ENCODE results near the gene SPATA3. TPM values are rescaled to one million over a fixed set of nuclear protein-coding genes. Genes with fewer than 3 reads are reported as not detected.

The SPATA3 gene
- total RNA-seq, 2 experiments from 2014 or later: 0.24 to 0.53 TPM

- H3K9me3 Mint-ChIP-seq: no peaks in the 10 kb centered on the region
- CTCF ChIA-PET: no interaction called here
- H3K27ac Mint-ChIP-seq: no peak overlapping the region
- DNase-seq: no peak
- H3K27me3 Mint-ChIP-seq: peaks cover 42% of the 10 kb centered on the region
- H3K36me3 Mint-ChIP-seq: no peaks in the 10 kb centered on the region
- intact Hi-C loops (cut with micrococcal nuclease): no loop called here
- POLR2A ChIA-PET: no interaction called here
- H3K4me3 Mint-ChIP-seq: no peak overlapping the region
- H3K4me1 Mint-ChIP-seq (ENCODE audit: low read depth): no peaks in the 10 kb centered on the region
Observed at GRCh38 chr2:231034291-231034882, 38.5 kb downstream of the SPATA3 start.

GRCh38 chr2:231036131-231036530, 40.2 kb downstream of the SPATA3 start:
- H3K27me3 Mint-ChIP-seq: peaks cover 54% of the 10 kb centered on the region
- H3K27ac Mint-ChIP-seq: no peak overlapping the region
- DNase-seq: no peak
- POLR2A ChIA-PET: no interaction called here
- H3K36me3 Mint-ChIP-seq: no peaks in the 10 kb centered on the region
- no peak overlapping the region for H3K4me3 Mint-ChIP-seq
- no peaks in the 10 kb centered on the region for H3K4me1 Mint-ChIP-seq (ENCODE audit: low read depth)
- H3K9me3 Mint-ChIP-seq: no peaks in the 10 kb centered on the region
- intact Hi-C loops (cut with micrococcal nuclease): no loop called here
- CTCF ChIA-PET: interaction anchor here (1.4 kb wide), 1 partner anchor 17 kb away, joined by 5 read pairs; no protein-coding TSS in a partner anchor

- intact Hi-C loops (cut with micrococcal nuclease): no loop called here
- no peak overlapping the region for H3K4me3 Mint-ChIP-seq
- H3K36me3 Mint-ChIP-seq: no peaks in the 10 kb centered on the region
- no peak overlapping the region for H3K27ac Mint-ChIP-seq
- ChIA-PET CTCF (interaction anchor here (1.2 to 1.6 kb wide), 2 partner anchors 9 to 16 kb away, joined by 3 to 4 read pairs; no protein-coding TSS in a partner anchor), POLR2A (no interaction called here)
- H3K27me3 Mint-ChIP-seq: peaks cover 56% of the 10 kb centered on the region
- H3K9me3 Mint-ChIP-seq: no peaks in the 10 kb centered on the region
- H3K4me1 Mint-ChIP-seq (ENCODE audit: low read depth): no peaks in the 10 kb centered on the region
- no peak for DNase-seq
Observed at GRCh38 chr2:231036578-231037106, 40.7 kb downstream of the SPATA3 start.

- no peaks in the 10 kb centered on the region for H3K4me1 Mint-ChIP-seq (ENCODE audit: low read depth)
- CTCF ChIA-PET: interaction anchor here (1.2 to 1.6 kb wide), 2 partner anchors 9 to 16 kb away, joined by 3 to 4 read pairs; no protein-coding TSS in a partner anchor
- H3K4me3 Mint-ChIP-seq: peak within 1 kb of the TSS; percentile 12
- intact Hi-C loops (cut with micrococcal nuclease): no loop called here
- POLR2A ChIA-PET: no interaction called here
- DNase-seq: no peak
- H3K27ac Mint-ChIP-seq: no peak within 1 kb of the TSS
- H3K9me3 Mint-ChIP-seq: no peaks in the 10 kb centered on the region
- no peaks in the 10 kb centered on the region for H3K36me3 Mint-ChIP-seq
- peaks cover 59% of the 10 kb centered on the region for H3K27me3 Mint-ChIP-seq
Observed at GRCh38 chr2:231037202-231037730, 41.3 kb downstream of the SPATA3 start, which contains the start of gene C2orf72. Gene C2orf72 (plus strand): TSS chr2:231037523. CDS start chr2:231037566, 43 bp downstream.

- ChIA-PET POLR2A (no interaction called here), CTCF (interaction anchor here (1.2 to 1.6 kb wide), 2 partner anchors 8 to 15 kb away, joined by 3 to 4 read pairs; no protein-coding TSS in a partner anchor)
- Mint-ChIP-seq H3K27ac (no peak overlapping the region), H3K27me3 (peaks cover 59% of the 10 kb centered on the region), H3K36me3 (no peaks in the 10 kb centered on the region), H3K4me1 (ENCODE audit: low read depth) (no peaks in the 10 kb centered on the region), H3K4me3 (no peak overlapping the region), H3K9me3 (no peaks in the 10 kb centered on the region)
- no peak for DNase-seq
- intact Hi-C loops (cut with micrococcal nuclease): no loop called here
Observed at GRCh38 chr2:231037731-231038482, 42.0 kb downstream of the SPATA3 start.

GRCh38 chr2:231038483-231039293, 42.8 kb downstream of the SPATA3 start:
- H3K27ac Mint-ChIP-seq: no peak overlapping the region

GRCh38 chr2:231039294-231039664, 43.4 kb downstream of the SPATA3 start:
- Mint-ChIP-seq H3K36me3 (no peaks in the 10 kb centered on the region), H3K27ac (no peak overlapping the region), H3K27me3 (peaks cover 54% of the 10 kb centered on the region), H3K9me3 (no peaks in the 10 kb centered on the region), H3K4me3 (no peak overlapping the region), H3K4me1 (ENCODE audit: low read depth) (no peaks in the 10 kb centered on the region)
- intact Hi-C loops (cut with micrococcal nuclease): no loop called here
- CTCF ChIA-PET: interaction anchor here (1.5 kb wide), 1 partner anchor 14 kb away, joined by 4 read pairs; no protein-coding TSS in a partner anchor
- no peak for DNase-seq
- POLR2A ChIA-PET: no interaction called here

More at GRCh38 chr2:231038483-231039293, 42.8 kb downstream of the SPATA3 start:
- Mint-ChIP-seq H3K36me3 (no peaks in the 10 kb centered on the region), H3K9me3 (no peaks in the 10 kb centered on the region), H3K4me1 (ENCODE audit: low read depth) (no peaks in the 10 kb centered on the region), H3K27me3 (peaks cover 55% of the 10 kb centered on the region), H3K4me3 (peak overlapping the region; percentile 12)
- ChIA-PET CTCF (interaction anchor here (0.6 kb wide), 1 partner anchor 14 kb away, joined by 4 read pairs; no protein-coding TSS in a partner anchor), POLR2A (no interaction called here)
- DNase-seq: no peak
- intact Hi-C loops (cut with micrococcal nuclease): no loop called here

GRCh38 chr2:231039821-231040364, 44.0 kb downstream of the SPATA3 start:
- POLR2A ChIA-PET: no interaction called here
- Mint-ChIP-seq H3K4me3 (no peak overlapping the region), H3K27me3 (peaks cover 52% of the 10 kb centered on the region)

GRCh38 chr2:231041061-231041689, 45.3 kb downstream of the SPATA3 start:
- no peak for DNase-seq
- H3K9me3 Mint-ChIP-seq: no peaks in the 10 kb centered on the region
- intact Hi-C loops (cut with micrococcal nuclease): no loop called here
- peaks cover 41% of the 10 kb centered on the region for H3K27me3 Mint-ChIP-seq
- no peaks in the 10 kb centered on the region for H3K36me3 Mint-ChIP-seq
- no peak overlapping the region for H3K4me3 Mint-ChIP-seq
- POLR2A ChIA-PET: no interaction called here
- no peak overlapping the region for H3K27ac Mint-ChIP-seq
- no peaks in the 10 kb centered on the region for H3K4me1 Mint-ChIP-seq (ENCODE audit: low read depth)
- CTCF ChIA-PET: interaction anchor here (1.5 kb wide), 1 partner anchor 12 kb away, joined by 4 read pairs; no protein-coding TSS in a partner anchor

More at GRCh38 chr2:231039821-231040364, 44.0 kb downstream of the SPATA3 start:
- intact Hi-C loops (cut with micrococcal nuclease): no loop called here
- CTCF ChIA-PET: interaction anchor here (0.6 to 1.5 kb wide), 2 partner anchors 13 to 16 kb away, joined by 3 to 4 read pairs; no protein-coding TSS in a partner anchor
- Mint-ChIP-seq H3K9me3 (no peaks in the 10 kb centered on the region), H3K4me1 (ENCODE audit: low read depth) (no peaks in the 10 kb centered on the region), H3K27ac (no peak overlapping the region), H3K36me3 (no peaks in the 10 kb centered on the region)
- DNase-seq: no peak

GRCh38 chr2:231043796-231044195, 47.9 kb downstream of the SPATA3 start:
- Mint-ChIP-seq H3K27ac (no peak overlapping the region), H3K4me1 (ENCODE audit: low read depth) (no peaks in the 10 kb centered on the region), H3K36me3 (no peaks in the 10 kb centered on the region), H3K9me3 (no peaks in the 10 kb centered on the region), H3K27me3 (peaks cover 25% of the 10 kb centered on the region), H3K4me3 (no peak overlapping the region)
- POLR2A ChIA-PET: no interaction called here
- CTCF ChIA-PET: interaction anchor here (0.9 to 1.2 kb wide), 3 partner anchors 9 to 219 kb away, joined by 3 to 5 read pairs (median 4); no protein-coding TSS in a partner anchor
- intact Hi-C loops (cut with micrococcal nuclease): no loop called here
- DNase-seq: no peak

- no peaks in the 10 kb centered on the region for H3K9me3 Mint-ChIP-seq
- no peak overlapping the region for H3K27ac Mint-ChIP-seq
- ChIA-PET CTCF (no interaction called here), POLR2A (no interaction called here)
- no peak overlapping the region for H3K4me3 Mint-ChIP-seq
- DNase-seq: no peak
- peaks cover 3% of the 10 kb centered on the region for H3K27me3 Mint-ChIP-seq
- H3K4me1 Mint-ChIP-seq (ENCODE audit: low read depth): no peaks in the 10 kb centered on the region
- no peaks in the 10 kb centered on the region for H3K36me3 Mint-ChIP-seq
- intact Hi-C loops (cut with micrococcal nuclease): no loop called here
Observed at GRCh38 chr2:231046916-231047273, 51.0 kb downstream of the SPATA3 start.

Data from activated CD4-positive, alpha-beta memory T cell treated with anti-CD3 and anti-CD28 coated beads for 36 hours (primary cell).